Measurements from ENCODE around the gene DCUN1D3. TPM values are rescaled to one million over a fixed set of nuclear protein-coding genes. Genes with fewer than 3 reads are reported as not detected.
A peak's percentile ranks its signal among the peaks of the same experiment; 100 is the strongest.

The DCUN1D3 gene
- polyA plus RNA-seq, 1 donor (not counting 4 experiments of a cell fraction or from before 2014, with no cell fraction given), result 9.4 TPM

GRCh38 chr16:20875355-20875650, 24.9 kb downstream of the DCUN1D3 start:
- Histone ChIP-seq H3K9me3 (ENCODE audit: control insufficient read depth, low read depth, low read length) (no peaks in the 10 kb centered on the region), H3K9me1 (ENCODE audit: control insufficient read depth, extremely low read depth, insufficient read depth, low read length) (no peaks in the 10 kb centered on the region), H3K4me2 (ENCODE audit: control insufficient read depth, extremely low read depth, insufficient read depth, low read depth, low read length) (no peak overlapping the region), H2AFZ (ENCODE audit: control insufficient read depth, low read length) (no peak overlapping the region), H4K20me1 (ENCODE audit: control insufficient read depth, extremely low read depth, insufficient read depth, low read length) (no peaks in the 10 kb centered on the region), H3K9ac (ENCODE audit: control insufficient read depth, extremely low read depth, insufficient read depth, low read length) (no peak overlapping the region), H3K27me3 (ENCODE audit: control insufficient read depth, extremely low read depth, insufficient read depth, low read length) (no peaks in the 10 kb centered on the region), H3K4me3 (ENCODE audit: control insufficient read depth in 2 of 3, extremely low read depth in 1 of 3, insufficient read depth in 2 of 3, low read depth in 1 of 3, low read length in 3 of 3) (no peak overlapping the region), H3K36me3 (ENCODE audit: control insufficient read depth in 2 of 2, extremely low read depth in 1 of 2, insufficient read depth in 2 of 2, low read length in 2 of 2) (peaks cover 0 to 2% of the 10 kb centered on the region in 2 experiments), H3K79me2 (ENCODE audit: control insufficient read depth, insufficient read depth, low read length) (peaks cover 80% of the 10 kb centered on the region), H3K4me1 (ENCODE audit: control insufficient read depth, extremely low read depth, insufficient read depth, low read length) (peaks cover 48% of the 10 kb centered on the region), H3K27ac (ENCODE audit: control insufficient read depth, insufficient read depth, low read length) (peak overlapping the region; percentile 10)
- FAIRE-seq (no peak), DNase-seq (ENCODE audit: low read depth, low spot score) (no peak)
- dilution Hi-C loops (cut with MboI; ENCODE audit: extremely low pct_ligation_motif_present, low sequenced_read_pairs), result no loop called here
- TF ChIP-seq CTCF (optimal IDR thresholded peaks at IDR 0.05 in 1 of 3, IDR thresholded peaks at IDR 0.05 in 1 of 3, conservative IDR thresholded peaks at IDR 0.05 in 1 of 3; ENCODE audit: extremely low read depth in 1 of 3, insufficient read depth in 2 of 3, low read length in 3 of 3) (no peak), EZH2 (IDR thresholded peaks at IDR 0.05; ENCODE audit: low read length) (no peak)

DNA sequence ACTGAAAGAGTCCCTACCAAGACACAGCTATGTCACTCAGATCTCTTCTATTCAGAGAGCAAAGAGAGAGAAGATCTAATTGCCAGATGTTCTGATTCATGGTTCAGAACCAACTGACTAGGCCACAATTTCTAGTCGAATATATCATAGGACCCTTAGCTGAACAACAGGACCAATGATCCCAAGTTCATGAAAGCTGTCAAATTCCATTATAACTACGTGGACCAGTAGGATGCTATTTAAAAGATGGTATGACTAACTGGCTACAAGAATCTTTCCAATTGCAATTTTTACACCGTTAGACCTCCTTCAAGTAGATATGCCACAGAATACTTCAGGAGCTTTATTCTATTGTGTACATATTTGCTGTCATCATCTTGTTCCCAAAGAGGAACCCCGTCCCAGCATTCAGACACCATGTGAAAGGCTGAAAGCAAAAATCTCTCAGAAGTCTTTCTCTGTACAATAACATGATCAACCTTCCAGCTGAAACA, 26.0 kb downstream of the DCUN1D3 start:
- Histone ChIP-seq H3K9me3 (ENCODE audit: control insufficient read depth, low read depth, low read length) (no peaks in the 10 kb centered on the region), H3K36me3 (ENCODE audit: control insufficient read depth in 2 of 2, extremely low read depth in 1 of 2, insufficient read depth in 2 of 2, low read length in 2 of 2) (peaks cover 0 to 2% of the 10 kb centered on the region in 2 experiments), H3K9ac (ENCODE audit: control insufficient read depth, extremely low read depth, insufficient read depth, low read length) (no peak overlapping the region), H3K79me2 (ENCODE audit: control insufficient read depth, insufficient read depth, low read length) (peaks cover 84% of the 10 kb centered on the region), H3K4me2 (ENCODE audit: control insufficient read depth, extremely low read depth, insufficient read depth, low read depth, low read length) (peak overlapping the region; percentile 79), H3K9me1 (ENCODE audit: control insufficient read depth, extremely low read depth, insufficient read depth, low read length) (no peaks in the 10 kb centered on the region), H4K20me1 (ENCODE audit: control insufficient read depth, extremely low read depth, insufficient read depth, low read length) (no peaks in the 10 kb centered on the region), H3K27ac (ENCODE audit: control insufficient read depth, insufficient read depth, low read length) (peak overlapping the region; percentile 42), H3K4me1 (ENCODE audit: control insufficient read depth, extremely low read depth, insufficient read depth, low read length) (peaks cover 48% of the 10 kb centered on the region), H2AFZ (ENCODE audit: control insufficient read depth, low read length) (no peak overlapping the region), H3K27me3 (ENCODE audit: control insufficient read depth, extremely low read depth, insufficient read depth, low read length) (no peaks in the 10 kb centered on the region), H3K4me3 (ENCODE audit: control insufficient read depth in 2 of 3, extremely low read depth in 1 of 3, insufficient read depth in 2 of 3, low read depth in 1 of 3, low read length in 3 of 3) (peak overlapping the region in 1 of 3 experiments; percentile 54)
- peak; percentile 76 for FAIRE-seq
- dilution Hi-C loops (cut with MboI; ENCODE audit: extremely low pct_ligation_motif_present, low sequenced_read_pairs), result no loop called here
- no peak for DNase-seq (ENCODE audit: low read depth, low spot score)
- TF ChIP-seq CTCF (optimal IDR thresholded peaks at IDR 0.05 in 1 of 3, IDR thresholded peaks at IDR 0.05 in 1 of 3, conservative IDR thresholded peaks at IDR 0.05 in 1 of 3; ENCODE audit: extremely low read depth in 1 of 3, insufficient read depth in 2 of 3, low read length in 3 of 3), result no peak
- no peak for TF ChIP-seq EZH2 (IDR thresholded peaks at IDR 0.05; ENCODE audit: low read length)

Measured in keratinocyte (primary cell).